Measurements from ENCODE around the gene NEGR1. TPM values are rescaled to one million over a fixed set of nuclear protein-coding genes. Genes with fewer than 3 reads are reported as not detected.
A peak's percentile ranks its signal among the peaks of the same experiment; 100 is the strongest.

Gene NEGR1
- total RNA-seq, 1 experiment from 2014 or later: 0.44 TPM

GRCh38 chr1:72197786-72198185 is 84.6 kb downstream of the NEGR1 start:
- POLR2A ChIA-PET (ENCODE audit: unreplicated experiment): interaction anchor here (0.8 kb wide), 1 partner anchor 61 kb away, joined by 6 read pairs; no protein-coding TSS in a partner anchor
- no peak overlapping the region for H3K27ac ChIP-seq
- no peak overlapping the region for H3K4me2 ChIP-seq
- H3K79me2 ChIP-seq (ENCODE audit: low read depth): no peaks in the 10 kb centered on the region
- TF ChIP-seq EZH2 (IDR thresholded peaks at IDR 0.05; ENCODE audit: low read depth): no peak
- TF ChIP-seq, protein P1, sequence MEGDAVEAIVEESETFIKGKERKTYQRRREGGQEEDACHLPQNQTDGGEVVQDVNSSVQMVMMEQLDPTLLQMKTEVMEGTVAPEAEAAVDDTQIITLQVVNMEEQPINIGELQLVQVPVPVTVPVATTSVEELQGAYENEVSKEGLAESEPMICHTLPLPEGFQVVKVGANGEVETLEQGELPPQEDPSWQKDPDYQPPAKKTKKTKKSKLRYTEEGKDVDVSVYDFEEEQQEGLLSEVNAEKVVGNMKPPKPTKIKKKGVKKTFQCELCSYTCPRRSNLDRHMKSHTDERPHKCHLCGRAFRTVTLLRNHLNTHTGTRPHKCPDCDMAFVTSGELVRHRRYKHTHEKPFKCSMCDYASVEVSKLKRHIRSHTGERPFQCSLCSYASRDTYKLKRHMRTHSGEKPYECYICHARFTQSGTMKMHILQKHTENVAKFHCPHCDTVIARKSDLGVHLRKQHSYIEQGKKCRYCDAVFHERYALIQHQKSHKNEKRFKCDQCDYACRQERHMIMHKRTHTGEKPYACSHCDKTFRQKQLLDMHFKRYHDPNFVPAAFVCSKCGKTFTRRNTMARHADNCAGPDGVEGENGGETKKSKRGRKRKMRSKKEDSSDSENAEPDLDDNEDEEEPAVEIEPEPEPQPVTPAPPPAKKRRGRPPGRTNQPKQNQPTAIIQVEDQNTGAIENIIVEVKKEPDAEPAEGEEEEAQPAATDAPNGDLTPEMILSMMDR (conservative IDR thresholded peaks at IDR 0.05): no peak
- no peak for DNase-seq
- H3K4me1 ChIP-seq (replicated peaks; ENCODE audit: insufficient read depth): no peaks in the 10 kb centered on the region
- H3F3A ChIP-seq (ENCODE audit: insufficient read depth, low read depth): no peaks in the 10 kb centered on the region
- no peak overlapping the region for H3K4me3 ChIP-seq
- CTCF ChIA-PET: no interaction called here
- H3K27me3 ChIP-seq (ENCODE audit: insufficient read depth, low read depth): no peaks in the 10 kb centered on the region
- no peak overlapping the region for H2AFZ ChIP-seq
- no peaks in the 10 kb centered on the region; the same call in none of the 2 replicates for H3K9me3 ChIP-seq (ENCODE audit: insufficient read depth, low read depth)
- BruUV-seq (replicated peaks): no TSS peak
- no peaks in the 10 kb centered on the region for H3K36me3 ChIP-seq (ENCODE audit: low read depth)
- intact Hi-C loops (cut with micrococcal nuclease; ENCODE audit: unreplicated experiment): no loop called here
- H3K9me2 ChIP-seq (ENCODE audit: insufficient read depth): no peaks in the 10 kb centered on the region; the same call in 1 of the 2 replicates
- no peaks in the 10 kb centered on the region for H4K20me1 ChIP-seq (ENCODE audit: insufficient read depth)

DNA sequence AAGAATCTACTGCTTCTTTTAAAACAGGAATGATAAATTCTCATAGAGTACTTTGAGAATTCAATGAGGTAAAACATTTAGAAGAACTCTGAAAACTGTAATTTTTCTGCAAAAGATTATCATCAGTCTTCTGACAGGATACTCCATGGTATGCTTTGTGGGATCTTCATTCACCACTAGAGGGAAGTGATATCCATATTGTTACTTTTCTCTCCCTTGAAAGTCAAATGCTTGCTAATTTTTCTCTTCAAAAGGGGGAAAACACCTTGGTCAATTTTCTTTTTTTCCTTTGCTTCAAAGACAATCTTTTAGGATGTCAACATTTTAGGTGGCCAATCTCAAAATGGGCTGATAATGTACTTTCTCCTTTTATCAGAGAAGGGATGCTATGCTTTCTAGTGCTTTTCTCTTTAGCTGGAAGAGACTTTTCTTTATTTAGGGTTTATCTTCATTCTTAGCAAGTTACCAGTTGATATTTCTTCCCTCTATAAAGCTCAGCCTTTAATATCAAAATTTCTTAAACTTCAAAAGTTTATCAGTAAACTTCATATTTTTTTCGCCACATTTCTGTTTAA is 95.5 kb downstream of the NEGR1 start:
- Histone ChIP-seq H3K36me3 (ENCODE audit: low read depth) (no peaks in the 10 kb centered on the region), H3K9me2 (ENCODE audit: insufficient read depth) (no peaks in the 10 kb centered on the region), H3K27me3 (ENCODE audit: insufficient read depth, low read depth) (no peaks in the 10 kb centered on the region), H3K4me1 (replicated peaks; ENCODE audit: insufficient read depth) (no peaks in the 10 kb centered on the region), H3K9me3 (ENCODE audit: insufficient read depth, low read depth) (no peaks in the 10 kb centered on the region), H4K20me1 (ENCODE audit: insufficient read depth) (no peaks in the 10 kb centered on the region), H3K79me2 (ENCODE audit: low read depth) (no peaks in the 10 kb centered on the region), H3K4me3 (no peak overlapping the region), H3K4me2 (no peak overlapping the region), H2AFZ (no peak overlapping the region), H3F3A (ENCODE audit: insufficient read depth, low read depth) (no peaks in the 10 kb centered on the region), H3K27ac (no peak overlapping the region)
- intact Hi-C loops (cut with micrococcal nuclease; ENCODE audit: unreplicated experiment): no loop called here
- no TSS peak for BruUV-seq (replicated peaks)
- POLR2A ChIA-PET (ENCODE audit: unreplicated experiment): interaction anchor here (0.7 kb wide), 1 partner anchor 98 kb away, joined by 12 read pairs; no protein-coding TSS in a partner anchor
- DNase-seq: no peak
- CTCF ChIA-PET: interaction anchor here (0.8 kb wide), 1 partner anchor 1488 kb away, joined by 3 read pairs; no protein-coding TSS in a partner anchor
- no peak for TF ChIP-seq EZH2 (IDR thresholded peaks at IDR 0.05; ENCODE audit: low read depth)
- TF ChIP-seq, protein P1 (conservative IDR thresholded peaks at IDR 0.05): peak; percentile 59

- no peaks in the 10 kb centered on the region for H4K20me1 ChIP-seq (ENCODE audit: insufficient read depth)
- no TSS peak for BruUV-seq (replicated peaks)
- no peaks in the 10 kb centered on the region for H3K79me2 ChIP-seq (ENCODE audit: low read depth)
- POLR2A ChIA-PET (ENCODE audit: unreplicated experiment): no interaction called here
- DNase-seq: no peak
- H3K27me3 ChIP-seq (ENCODE audit: insufficient read depth, low read depth): no peaks in the 10 kb centered on the region
- no peaks in the 10 kb centered on the region for H3K36me3 ChIP-seq (ENCODE audit: low read depth)
- no peaks in the 10 kb centered on the region for H3F3A ChIP-seq (ENCODE audit: insufficient read depth, low read depth)
- no peak overlapping the region for H3K4me3 ChIP-seq
- intact Hi-C loops (cut with micrococcal nuclease; ENCODE audit: unreplicated experiment): no loop called here
- H2AFZ ChIP-seq: no peak overlapping the region
- H3K9me3 ChIP-seq (ENCODE audit: insufficient read depth, low read depth): no peaks in the 10 kb centered on the region
- CTCF ChIA-PET: no interaction called here
- TF ChIP-seq, protein P1 (conservative IDR thresholded peaks at IDR 0.05): no peak
- TF ChIP-seq EZH2 (IDR thresholded peaks at IDR 0.05; ENCODE audit: low read depth): no peak
- no peaks in the 10 kb centered on the region for H3K9me2 ChIP-seq (ENCODE audit: insufficient read depth)
- H3K4me2 ChIP-seq: no peak overlapping the region
- H3K4me1 ChIP-seq (replicated peaks; ENCODE audit: insufficient read depth): no peaks in the 10 kb centered on the region
- H3K27ac ChIP-seq: no peak overlapping the region
Observed at GRCh38 chr1:72184099-72184701, 98.1 kb downstream of the NEGR1 start.

Data from PC-9 (cell line).